Islet precursor cell (in vitro differentiated cells): Measurements from ENCODE around the gene DOCK4.
"Not testable (repeated sequence)": the region's sequence is repeated elsewhere in the genome, so short reads cannot be mapped to it uniquely, and the experiment has no call there.

ENCODE experiments used
- DNase-seq: peaks from one replicate; pipeline ENCODE4 v3.0.0-alpha.2; 2018

DOCK4 gene

GRCh38 chr7:111937163-111937562 is 269.0 kb downstream of the DOCK4 start:
- DNase-seq = no peak

- DNase-seq = no peak
Measured at GRCh38 chr7:111933609-111934008, 272.6 kb downstream of the DOCK4 start.

- DNase-seq = no peak
Measured at GRCh38 chr7:111931958-111932357, 274.2 kb downstream of the DOCK4 start.

GRCh38 chr7:111931016-111931517 is 275.1 kb downstream of the DOCK4 start:
- peak; percentile 95 for DNase-seq

GRCh38 chr7:111929264-111929663 is 276.9 kb downstream of the DOCK4 start:
- DNase-seq = no peak

- no peak for DNase-seq
Measured at GRCh38 chr7:111927353-111928019, 278.7 kb downstream of the DOCK4 start.

- DNase-seq = no peak
Measured at GRCh38 chr7:111920329-111920728, 285.9 kb downstream of the DOCK4 start.

GRCh38 chr7:111919631-111920179 is 286.5 kb downstream of the DOCK4 start:
- DNase-seq = peak; percentile 66

- DNase-seq = no peak
Measured at GRCh38 chr7:111919164-111919563, 287.0 kb downstream of the DOCK4 start.

GRCh38 chr7:111918461-111918860 is 287.7 kb downstream of the DOCK4 start:
- DNase-seq = no peak

GRCh38 chr7:111917404-111917803 is 288.8 kb downstream of the DOCK4 start:
- not testable (repeated sequence) for DNase-seq

GRCh38 chr7:111914291-111914690 is 291.9 kb downstream of the DOCK4 start:
- no peak for DNase-seq

GRCh38 chr7:111911166-111911961 is 294.8 kb downstream of the DOCK4 start:
- DNase-seq = no peak

- DNase-seq = no peak
Measured at GRCh38 chr7:111910656-111911055, 295.5 kb downstream of the DOCK4 start.

GRCh38 chr7:111908673-111909072 is 297.5 kb downstream of the DOCK4 start:
- not testable (repeated sequence) for DNase-seq

- peak; percentile 66 for DNase-seq
Measured at GRCh38 chr7:111903797-111904196, 302.4 kb downstream of the DOCK4 start.

- DNase-seq = no peak
Measured at GRCh38 chr7:111903016-111903415, 303.2 kb downstream of the DOCK4 start.

GRCh38 chr7:111900283-111900682 is 305.9 kb downstream of the DOCK4 start:
- DNase-seq = no peak

- DNase-seq = no peak
Measured at GRCh38 chr7:111895049-111895448, 311.1 kb downstream of the DOCK4 start.

- DNase-seq = no peak
Measured at GRCh38 chr7:111894518-111894917, 311.7 kb downstream of the DOCK4 start.

GRCh38 chr7:111893190-111893589 is 313.0 kb downstream of the DOCK4 start:
- no peak for DNase-seq

GRCh38 chr7:111892588-111892987 is 313.6 kb downstream of the DOCK4 start:
- no peak for DNase-seq

GRCh38 chr7:111887734-111888133 is 318.5 kb downstream of the DOCK4 start:
- no peak for DNase-seq

- no peak for DNase-seq
Measured at GRCh38 chr7:111886233-111886632, 320.0 kb downstream of the DOCK4 start.
